NCI-H2227 (cell line): ENCODE data around the gene BIK.
A peak's percentile ranks its signal among the peaks of the same experiment; 100 is the strongest.
"Not testable (repeated sequence)": the region's sequence is repeated elsewhere in the genome, so short reads cannot be mapped to it uniquely, and the experiment has no call there.

Source experiments
- DNase-seq: peaks from one replicate; lab custom pipeline; 2025; ENCODE audit not compliant: unreplicated experiment; lab: John Stamatoyannopoulos, UW

Gene BIK

DNA sequence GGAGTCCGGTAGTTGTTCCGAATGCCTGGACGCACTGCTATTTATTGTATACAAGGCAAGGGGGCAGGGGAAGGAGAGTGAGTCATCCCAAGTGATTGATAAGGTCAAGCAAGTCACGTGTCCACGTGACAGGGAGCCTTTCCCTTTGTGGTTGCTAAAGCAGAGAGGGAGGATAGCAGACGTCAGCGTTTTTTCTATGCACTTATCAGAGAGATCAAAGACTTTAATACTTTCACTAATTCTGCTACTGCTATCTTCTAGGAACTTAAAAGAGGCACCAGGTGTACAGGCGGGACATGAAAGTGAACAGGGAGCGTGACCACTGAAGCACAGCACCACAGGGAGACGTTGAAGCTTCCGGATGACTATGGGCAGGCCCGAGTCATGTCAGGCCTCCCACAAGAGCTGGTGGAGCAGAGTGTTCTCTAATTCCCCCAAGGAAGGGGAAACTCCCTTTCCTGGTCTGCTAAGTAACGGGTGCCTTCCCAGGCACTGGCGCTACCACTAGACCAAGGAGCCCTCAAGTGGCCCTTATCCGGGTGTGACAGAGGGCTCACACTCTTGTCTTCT, 6.4 kb upstream of the BIK start:
- DNase-seq: peak; percentile 25

GRCh38 chr22:43104950-43105349, 5.6 kb upstream of the BIK start:
- DNase-seq: not testable (repeated sequence)

- DNase-seq: no peak
These were observed 4.2 kb upstream of the BIK start for GRCh38 chr22:43106302-43106701.

DNA sequence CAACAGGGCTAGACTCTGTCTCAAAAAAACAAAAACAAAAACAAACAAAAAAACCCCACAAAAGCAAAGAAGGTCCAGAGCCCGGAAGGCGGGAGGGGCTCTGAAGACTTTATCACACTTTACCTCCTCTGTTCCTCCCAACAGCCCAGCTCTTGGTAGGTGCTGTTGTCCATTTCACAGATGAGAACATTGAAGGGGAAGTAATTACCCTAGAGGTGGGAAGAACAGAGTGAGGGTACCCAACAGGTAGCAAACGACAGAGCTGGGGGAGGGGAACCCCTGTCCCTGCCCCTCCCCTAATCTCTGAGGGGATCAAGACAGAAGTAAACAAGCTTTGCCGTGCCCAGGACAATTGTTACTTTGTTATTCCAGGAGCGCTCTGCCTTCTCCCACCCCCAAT, 1.0 kb upstream of the BIK start:
- no peak for DNase-seq

GRCh38 chr22:43109921-43110443, 568 bp upstream of the BIK start:
- peak; percentile 19 for DNase-seq

GRCh38 chr22:43110927-43111623, 525 bp downstream of the BIK start:
- peak; percentile 22 for DNase-seq

DNA sequence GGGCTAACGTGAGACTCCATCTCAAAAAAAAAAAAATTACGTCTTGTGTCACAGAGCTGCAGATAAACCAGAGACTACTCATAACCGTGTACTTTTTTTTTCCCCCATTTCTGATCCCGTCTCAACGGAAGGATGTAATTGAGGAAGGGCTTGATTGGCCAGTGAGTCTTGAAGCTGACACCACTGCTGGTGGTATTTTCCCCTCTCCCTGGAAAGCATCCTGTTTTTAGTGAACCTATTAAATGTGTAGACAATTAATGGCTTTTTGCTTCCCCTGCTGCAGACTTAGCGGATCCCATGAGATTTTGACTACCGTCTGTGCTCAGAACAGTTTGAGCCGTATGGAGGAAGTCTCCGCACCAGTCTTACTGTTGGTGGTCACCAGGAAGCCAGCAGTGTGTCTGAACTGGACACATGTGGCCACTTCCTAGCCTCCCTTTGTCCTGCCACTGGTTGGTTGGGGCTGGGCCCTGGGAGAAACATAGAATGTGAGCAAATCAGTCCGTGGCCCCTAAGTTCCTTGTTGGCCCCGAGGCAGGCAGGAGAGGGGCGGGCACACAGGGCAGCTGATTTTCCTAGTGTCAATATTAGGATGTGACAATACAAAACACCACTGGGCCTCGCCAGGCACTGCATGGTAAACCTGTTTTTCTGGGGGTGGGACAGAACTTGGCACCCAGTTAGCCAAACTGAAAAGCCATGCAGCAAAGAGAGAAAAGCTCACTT, 3.1 kb downstream of the BIK start:
- DNase-seq: no peak

DNA sequence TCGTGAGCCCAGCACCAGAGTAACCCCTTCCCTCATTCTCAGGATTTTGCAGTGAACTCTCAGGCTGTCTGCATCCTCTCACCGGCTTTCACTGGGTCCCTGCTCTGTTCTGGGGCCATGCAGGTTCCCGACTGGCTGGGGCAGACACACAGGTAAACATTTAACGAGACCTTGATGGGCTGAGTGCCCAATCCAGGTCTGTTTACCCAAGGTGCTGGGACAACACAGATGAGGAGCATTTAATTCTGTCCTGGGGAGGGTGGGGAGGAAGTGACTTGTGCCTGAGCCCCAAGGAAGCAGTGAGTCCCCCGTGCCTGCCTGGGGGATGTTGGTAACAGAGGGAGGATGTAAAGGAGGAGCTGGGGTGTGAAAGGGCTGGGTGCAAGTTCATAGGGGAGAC, 4.4 kb downstream of the BIK start:
- no peak for DNase-seq

DNA sequence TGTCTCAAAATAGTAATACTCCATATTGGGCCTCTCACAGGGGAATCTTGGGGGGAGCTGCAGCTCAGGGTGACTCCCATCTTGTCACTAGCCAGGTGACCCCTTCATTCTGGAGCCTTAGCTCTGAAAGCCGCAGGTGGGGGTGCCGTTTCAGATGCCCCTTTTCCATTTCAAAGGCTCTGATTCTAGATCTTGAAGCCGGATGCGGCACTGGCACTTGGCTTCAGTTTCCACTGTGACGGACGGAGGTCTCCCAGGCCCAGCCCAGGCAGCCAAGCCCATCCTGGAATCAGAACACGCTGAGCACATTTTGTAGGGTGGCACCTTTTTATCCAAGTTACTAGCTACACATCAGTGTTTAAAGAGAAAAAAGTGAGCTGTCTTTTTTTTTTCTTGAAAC, 6.4 kb downstream of the BIK start:
- DNase-seq: no peak

GRCh38 chr22:43118024-43118849, 7.7 kb downstream of the BIK start:
- no peak for DNase-seq

- DNase-seq: no peak
These were observed 8.5 kb downstream of the BIK start for GRCh38 chr22:43118953-43119458.

GRCh38 chr22:43126501-43127165, 16.1 kb downstream of the BIK start:
- DNase-seq: no peak

- no peak for DNase-seq
These were observed 16.8 kb downstream of the BIK start for GRCh38 chr22:43127166-43127908.

DNA sequence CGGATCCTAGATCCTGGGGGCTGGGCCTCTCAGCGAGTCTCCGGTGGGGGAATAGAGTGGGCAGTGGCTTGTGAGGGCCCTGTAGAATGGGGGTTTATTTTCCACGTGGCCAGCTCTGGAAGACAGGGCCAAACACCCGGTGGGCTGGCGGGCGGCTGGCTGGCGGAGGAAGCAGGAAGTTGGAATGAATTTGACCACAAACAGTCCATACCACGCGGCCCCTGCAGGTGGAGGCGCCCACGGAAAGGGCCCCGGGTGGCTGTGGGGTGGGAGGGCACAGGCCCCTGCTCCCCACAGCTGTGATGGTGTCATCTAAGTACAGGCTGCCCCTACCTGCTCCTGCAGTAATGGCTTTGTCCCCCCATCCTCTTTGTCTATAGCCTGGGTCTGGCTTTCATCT, 17.6 kb downstream of the BIK start:
- DNase-seq: no peak

DNA sequence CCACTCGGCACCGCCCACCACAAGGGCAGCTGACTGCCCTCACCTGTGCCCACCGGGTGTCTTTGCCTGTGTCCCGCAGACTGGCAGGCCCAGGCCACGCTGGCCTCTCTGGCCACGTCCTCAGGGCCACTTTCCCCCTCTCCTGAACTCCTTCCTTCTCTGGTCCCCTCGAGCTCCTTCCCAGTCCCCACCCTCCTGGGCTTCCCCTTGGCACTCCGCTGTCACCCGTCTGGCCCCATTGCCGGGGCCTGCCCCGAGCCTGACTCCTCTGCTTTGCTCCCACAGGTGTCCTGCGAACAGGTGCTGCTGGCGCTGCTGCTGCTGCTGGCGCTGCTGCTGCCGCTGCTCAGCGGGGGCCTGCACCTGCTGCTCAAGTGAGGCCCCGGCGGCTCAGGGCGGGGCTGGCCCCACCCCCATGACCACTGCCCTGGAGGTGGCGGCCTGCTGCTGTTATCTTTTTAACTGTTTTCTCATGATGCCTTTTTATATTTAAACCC, 18.4 kb downstream of the BIK start:
- peak; percentile 27 for DNase-seq

- DNase-seq: no peak
These were observed 19.2 kb downstream of the BIK start for GRCh38 chr22:43129426-43130425.

- DNase-seq: no peak
These were observed 21.4 kb downstream of the BIK start for GRCh38 chr22:43131773-43132501.

DNA sequence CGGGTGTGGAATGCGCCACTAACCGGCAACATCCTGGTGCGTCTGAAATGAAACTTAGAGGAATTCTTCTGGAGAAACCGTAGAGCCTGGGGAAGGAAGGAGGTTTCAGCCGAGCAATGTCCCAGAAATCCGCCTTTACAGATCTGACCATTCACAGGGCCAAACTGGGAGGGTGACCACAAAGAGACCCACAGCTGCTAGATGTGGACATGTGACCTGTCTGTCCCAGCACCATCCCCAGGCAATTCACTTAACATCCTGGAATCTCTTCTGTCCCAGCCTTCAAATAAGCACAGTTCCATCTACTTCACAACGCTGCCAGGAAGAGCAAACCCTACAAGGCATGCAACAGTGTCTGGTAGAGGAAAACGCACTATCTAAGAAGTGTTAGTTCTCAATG, 22.9 kb downstream of the BIK start:
- DNase-seq: no peak
